ENCODE results near the gene HECTD1. TPM values are rescaled to one million over a fixed set of nuclear protein-coding genes. Genes with fewer than 3 reads are reported as not detected.

Gene HECTD1
- total and polyA plus RNA-seq, 2 experiments from 2014 or later = 49.4 to 180 TPM

GRCh38 chr14:31173120-31173837, 34.3 kb downstream of the HECTD1 start:
- Histone ChIP-seq H3K27me3 (no peaks in the 10 kb centered on the region), H3K9me3 (ENCODE audit: low read depth) (no peaks in the 10 kb centered on the region), H3K4me3 (no peak overlapping the region), H3K4me1 (ENCODE audit: low read depth) (no peaks in the 10 kb centered on the region), H3K36me3 (peaks cover 65% of the 10 kb centered on the region), H3K27ac (no peak overlapping the region)
- DNase-seq (ENCODE audit: low read depth in 1 of 2, low spot score in 1 of 2) = no peak
- TF ChIP-seq CTCF (IDR thresholded peaks at IDR 0.05; ENCODE audit: low read depth, low read length) = no peak

GRCh38 chr14:31172084-31172483, 35.5 kb downstream of the HECTD1 start:
- Histone ChIP-seq H3K9me3 (ENCODE audit: low read depth) (no peaks in the 10 kb centered on the region), H3K27me3 (no peaks in the 10 kb centered on the region), H3K4me3 (no peak overlapping the region), H3K27ac (no peak overlapping the region), H3K4me1 (ENCODE audit: low read depth) (no peaks in the 10 kb centered on the region), H3K36me3 (peaks cover 75% of the 10 kb centered on the region)
- no peak for TF ChIP-seq CTCF (IDR thresholded peaks at IDR 0.05; ENCODE audit: low read depth, low read length)
- no peak for DNase-seq (ENCODE audit: low read depth in 1 of 2, low spot score in 1 of 2)

GRCh38 chr14:31170411-31170810, 37.2 kb downstream of the HECTD1 start:
- peaks cover 78% of the 10 kb centered on the region for H3K36me3 ChIP-seq
- DNase-seq (ENCODE audit: low read depth in 1 of 2, low spot score in 1 of 2) = no peak
- TF ChIP-seq CTCF (IDR thresholded peaks at IDR 0.05; ENCODE audit: low read depth, low read length) = no peak

GRCh38 chr14:31169877-31170276, 37.7 kb downstream of the HECTD1 start:
- no peak for TF ChIP-seq CTCF (IDR thresholded peaks at IDR 0.05; ENCODE audit: low read depth, low read length)

More at GRCh38 chr14:31170411-31170810, 37.2 kb downstream of the HECTD1 start:
- H3K27me3 ChIP-seq = no peaks in the 10 kb centered on the region
- no peak overlapping the region for H3K27ac ChIP-seq
- H3K9me3 ChIP-seq (ENCODE audit: low read depth) = no peaks in the 10 kb centered on the region
- no peaks in the 10 kb centered on the region for H3K4me1 ChIP-seq (ENCODE audit: low read depth)
- no peak overlapping the region for H3K4me3 ChIP-seq

DNA sequence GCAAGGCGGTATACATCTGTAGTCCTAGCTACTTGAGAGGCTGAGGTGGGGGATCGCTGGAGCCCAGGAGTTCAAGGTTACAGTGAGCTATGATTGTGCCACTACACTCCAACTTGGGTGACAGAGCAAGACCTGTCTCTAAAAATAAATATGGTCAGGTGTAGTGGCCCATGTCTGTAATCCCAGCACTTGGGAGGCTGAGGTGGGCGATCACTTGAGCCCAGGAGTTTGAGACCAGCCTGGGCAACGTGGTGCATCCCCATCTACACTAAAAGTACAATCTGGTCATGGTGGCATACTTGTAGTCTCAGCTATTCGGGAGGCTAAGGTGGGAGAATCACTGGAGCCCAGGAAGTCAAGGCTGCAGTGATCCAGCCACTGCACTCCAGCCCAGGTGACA, 40.6 kb downstream of the HECTD1 start:
- no peaks in the 10 kb centered on the region for H3K4me1 ChIP-seq (ENCODE audit: low read depth)
- H3K27ac ChIP-seq = no peak overlapping the region
- no peak for DNase-seq (ENCODE audit: low read depth in 1 of 2, low spot score in 1 of 2)
- no peaks in the 10 kb centered on the region for H3K27me3 ChIP-seq
- no peaks in the 10 kb centered on the region for H3K9me3 ChIP-seq (ENCODE audit: low read depth)
- TF ChIP-seq CTCF (IDR thresholded peaks at IDR 0.05; ENCODE audit: low read depth, low read length) = no peak
- peaks cover 62% of the 10 kb centered on the region for H3K36me3 ChIP-seq
- H3K4me3 ChIP-seq = no peak overlapping the region

More at GRCh38 chr14:31169877-31170276, 37.7 kb downstream of the HECTD1 start:
- Histone ChIP-seq H3K27ac (no peak overlapping the region), H3K4me1 (ENCODE audit: low read depth) (no peaks in the 10 kb centered on the region), H3K4me3 (no peak overlapping the region), H3K27me3 (no peaks in the 10 kb centered on the region), H3K36me3 (peaks cover 74% of the 10 kb centered on the region), H3K9me3 (ENCODE audit: low read depth) (no peaks in the 10 kb centered on the region)
- DNase-seq (ENCODE audit: low read depth in 1 of 2, low spot score in 1 of 2) = no peak
